Measurements from ENCODE around the gene RPL39.
A peak's percentile ranks its signal among the peaks of the same experiment; 100 is the strongest.

Gene RPL39

DNA sequence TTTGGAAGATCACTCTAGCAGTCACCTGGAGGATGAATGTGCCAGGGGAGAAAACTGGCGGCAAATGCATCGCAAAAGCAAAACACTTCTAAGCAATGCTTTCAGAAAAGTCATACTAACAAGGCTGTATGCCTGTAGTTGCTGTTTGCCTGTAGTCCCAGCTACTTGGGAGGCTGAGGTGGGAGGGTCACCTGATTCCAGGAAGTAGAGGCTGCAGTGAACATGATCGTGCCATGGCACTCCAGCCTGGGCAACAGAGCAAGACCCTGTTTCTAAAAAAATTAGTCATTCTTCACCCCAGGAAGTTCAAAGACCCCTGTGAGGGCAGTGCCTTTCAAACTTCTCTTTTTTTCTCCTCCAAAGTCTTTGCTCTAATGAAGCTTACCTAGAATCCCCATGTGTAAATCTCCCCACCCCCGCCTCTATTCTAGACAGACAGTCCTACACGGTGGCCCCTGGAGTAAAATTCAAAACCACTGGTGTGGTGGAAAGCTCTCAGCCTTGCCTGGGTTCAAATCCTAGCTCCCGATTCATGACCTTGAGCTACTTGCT is 27.5 kb downstream of the RPL39 start:
- TF ChIP-seq, protein P1, sequence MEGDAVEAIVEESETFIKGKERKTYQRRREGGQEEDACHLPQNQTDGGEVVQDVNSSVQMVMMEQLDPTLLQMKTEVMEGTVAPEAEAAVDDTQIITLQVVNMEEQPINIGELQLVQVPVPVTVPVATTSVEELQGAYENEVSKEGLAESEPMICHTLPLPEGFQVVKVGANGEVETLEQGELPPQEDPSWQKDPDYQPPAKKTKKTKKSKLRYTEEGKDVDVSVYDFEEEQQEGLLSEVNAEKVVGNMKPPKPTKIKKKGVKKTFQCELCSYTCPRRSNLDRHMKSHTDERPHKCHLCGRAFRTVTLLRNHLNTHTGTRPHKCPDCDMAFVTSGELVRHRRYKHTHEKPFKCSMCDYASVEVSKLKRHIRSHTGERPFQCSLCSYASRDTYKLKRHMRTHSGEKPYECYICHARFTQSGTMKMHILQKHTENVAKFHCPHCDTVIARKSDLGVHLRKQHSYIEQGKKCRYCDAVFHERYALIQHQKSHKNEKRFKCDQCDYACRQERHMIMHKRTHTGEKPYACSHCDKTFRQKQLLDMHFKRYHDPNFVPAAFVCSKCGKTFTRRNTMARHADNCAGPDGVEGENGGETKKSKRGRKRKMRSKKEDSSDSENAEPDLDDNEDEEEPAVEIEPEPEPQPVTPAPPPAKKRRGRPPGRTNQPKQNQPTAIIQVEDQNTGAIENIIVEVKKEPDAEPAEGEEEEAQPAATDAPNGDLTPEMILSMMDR (IDR thresholded peaks at IDR 0.05; ENCODE audit: low read depth, low read length) = no peak
- Histone ChIP-seq H3K27ac (no peak overlapping the region), H3K4me3 (ENCODE audit: low read depth, low read length) (no peak overlapping the region), H3K9me3 (ENCODE audit: severe bottlenecking) (no peaks in the 10 kb centered on the region), H3K36me3 (no peaks in the 10 kb centered on the region), H3K27me3 (ENCODE audit: insufficient read depth, low read depth, severe bottlenecking) (peaks cover 12% of the 10 kb centered on the region)
- no peak for DNase-seq

GRCh38 chrX:119763181-119763580 is 28.2 kb downstream of the RPL39 start:
- no peaks in the 10 kb centered on the region for H3K36me3 ChIP-seq
- TF ChIP-seq, protein P1 (IDR thresholded peaks at IDR 0.05; ENCODE audit: low read depth, low read length) = no peak
- H3K27me3 ChIP-seq (ENCODE audit: insufficient read depth, low read depth, severe bottlenecking) = peaks cover 15% of the 10 kb centered on the region
- H3K4me3 ChIP-seq (ENCODE audit: low read depth, low read length) = no peak overlapping the region
- no peaks in the 10 kb centered on the region for H3K9me3 ChIP-seq (ENCODE audit: severe bottlenecking)
- no peak overlapping the region for H3K27ac ChIP-seq
- DNase-seq = no peak

GRCh38 chrX:119762718-119763117 is 28.7 kb downstream of the RPL39 start:
- no peaks in the 10 kb centered on the region for H3K36me3 ChIP-seq
- no peak overlapping the region for H3K27ac ChIP-seq
- no peaks in the 10 kb centered on the region for H3K9me3 ChIP-seq (ENCODE audit: severe bottlenecking)
- no peak for DNase-seq
- TF ChIP-seq, protein P1 (IDR thresholded peaks at IDR 0.05; ENCODE audit: low read depth, low read length) = no peak
- H3K27me3 ChIP-seq (ENCODE audit: insufficient read depth, low read depth, severe bottlenecking) = peaks cover 15% of the 10 kb centered on the region
- no peak overlapping the region for H3K4me3 ChIP-seq (ENCODE audit: low read depth, low read length)

DNA sequence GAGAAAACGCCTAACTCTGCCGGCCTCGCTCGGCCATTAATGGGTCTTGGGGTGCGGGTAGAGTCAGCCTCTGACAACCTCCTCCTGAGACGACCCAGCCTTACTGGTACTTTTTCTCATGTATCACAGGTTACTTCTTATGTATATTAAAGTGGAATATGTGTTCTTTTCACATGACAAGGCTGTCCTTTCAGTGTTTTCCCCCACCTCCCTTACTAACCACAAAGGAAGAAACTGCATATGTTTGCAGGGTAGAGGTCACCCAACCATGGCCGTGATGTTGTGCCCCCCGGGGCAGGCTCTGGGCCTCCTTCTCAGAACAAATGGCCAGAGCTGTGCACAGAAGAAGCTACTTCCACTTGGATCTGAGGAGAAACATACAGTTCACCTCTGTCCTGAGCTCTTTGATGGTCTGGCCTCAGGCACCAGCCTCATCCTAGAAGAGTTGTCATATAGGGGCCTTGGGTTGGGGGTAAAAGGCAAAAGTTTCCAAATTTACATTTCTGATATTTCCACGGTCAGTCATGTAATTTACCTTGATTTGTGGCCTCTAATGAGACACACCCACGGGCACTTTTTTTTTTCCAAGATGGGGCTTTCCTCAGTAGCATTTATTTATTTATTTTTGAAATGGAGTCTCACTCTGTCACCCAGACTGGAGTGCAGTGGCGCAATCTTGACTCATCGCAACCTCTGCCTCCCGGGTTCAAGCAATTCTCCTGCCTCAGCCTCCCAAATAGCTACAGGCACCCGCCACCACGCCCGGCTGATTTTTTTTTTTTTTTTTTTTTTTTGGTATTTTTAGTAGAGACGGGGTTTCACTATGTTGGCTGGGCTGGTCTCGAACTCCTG is 31.2 kb downstream of the RPL39 start:
- H3K9me3 ChIP-seq (ENCODE audit: severe bottlenecking) = no peaks in the 10 kb centered on the region
- TF ChIP-seq, protein P1 (IDR thresholded peaks at IDR 0.05; ENCODE audit: low read depth, low read length) = no peak
- peaks cover 20% of the 10 kb centered on the region for H3K27me3 ChIP-seq (ENCODE audit: insufficient read depth, low read depth, severe bottlenecking)
- DNase-seq = no peak
- H3K4me3 ChIP-seq (ENCODE audit: low read depth, low read length) = no peak overlapping the region
- H3K27ac ChIP-seq = no peak overlapping the region
- H3K36me3 ChIP-seq = no peaks in the 10 kb centered on the region

GRCh38 chrX:119759248-119759766 is 32.1 kb downstream of the RPL39 start:
- no peaks in the 10 kb centered on the region for H3K36me3 ChIP-seq
- no peak for DNase-seq
- peak overlapping the region; percentile 53 for H3K4me3 ChIP-seq (ENCODE audit: low read depth, low read length)
- TF ChIP-seq, protein P1 (IDR thresholded peaks at IDR 0.05; ENCODE audit: low read depth, low read length) = no peak
- peaks cover 20% of the 10 kb centered on the region for H3K27me3 ChIP-seq (ENCODE audit: insufficient read depth, low read depth, severe bottlenecking)
- no peak overlapping the region for H3K27ac ChIP-seq
- H3K9me3 ChIP-seq (ENCODE audit: severe bottlenecking) = no peaks in the 10 kb centered on the region

Data from WERI-Rb-1 (cell line).